HepG2 (cell line): ENCODE results near the gene TOB1. TPM values are rescaled to one million over a fixed set of nuclear protein-coding genes. Genes with fewer than 3 reads are reported as not detected.

ENCODE experiments used
- BRCA1 ChIP-seq: sonication (generic); formaldehyde crosslinking; IDR thresholded peaks from 2 replicates; pipeline ENCODE4 v1.4.0; 2020; ENCODE audit warnings: missing genetic modification reagents
- BRF2 ChIP-seq: sonication (generic); formaldehyde crosslinking; IDR thresholded peaks from 2 replicates; pipeline ENCODE4 v1.8.1; 2022; ENCODE audit warnings: mild to moderate bottlenecking, missing genetic modification reagents
- CREM ChIP-seq, 2 experiments: sonication (generic) in 1 of 2; formaldehyde crosslinking in 1 of 2; IDR thresholded peaks; 2 replicates each; pipeline versions ENCODE4 v1.4.0 to v1.6.1; 2016 to 2020; ENCODE audit warnings: antibody characterized with exemption in 1 of 2, mild to moderate bottlenecking in 1 of 2, missing genetic modification reagents in 1 of 2
- FOXA1 ChIP-seq, 2 experiments: fragments of 450-650 bp in 1 of 2; sonication (generic) in 1 of 2; formaldehyde crosslinking in 1 of 2; IDR thresholded peaks; 2 replicates each; pipeline versions ENCODE4 v1.4.0 to v1.6.1; 2016 to 2020; ENCODE audit warnings: missing genetic modification reagents in 1 of 2
- HOXA5 ChIP-seq: sonication (generic); formaldehyde crosslinking; IDR thresholded peaks from 2 replicates; pipeline ENCODE4 v1.4.0; 2020; ENCODE audit warnings: missing genetic modification reagents
- MXD1 ChIP-seq: sonication (generic); formaldehyde crosslinking; IDR thresholded peaks from 2 replicates; pipeline ENCODE4 v1.4.0; 2020; ENCODE audit warnings: mild to moderate bottlenecking, missing genetic modification reagents
- PCBP1 ChIP-seq: fragments of 200-400 bp; formaldehyde crosslinking; IDR thresholded peaks from 2 replicates; pipeline ENCODE4 v1.6.1; 2017; ENCODE audit warnings: mild to moderate bottlenecking, low read depth, low read length, borderline replicate concordance
- SKI ChIP-seq: fragments of 450-650 bp; IDR thresholded peaks from one replicate; pipeline ENCODE4 v1.6.1; 2018; ENCODE audit warnings: mild to moderate bottlenecking; ENCODE audit not compliant: partially characterized antibody
- SNAI1 ChIP-seq: sonication (generic); formaldehyde crosslinking; IDR thresholded peaks from 2 replicates; pipeline ENCODE4 v1.5.0; 2020; ENCODE audit warnings: mild to moderate bottlenecking, missing genetic modification reagents, borderline replicate concordance
- TP53 ChIP-seq: sonication (generic); formaldehyde crosslinking; conservative IDR thresholded peaks from 2 replicates; pipeline ENCODE4 v1.4.0; 2020; ENCODE audit warnings: missing genetic modification reagents
- ZBED4 ChIP-seq: sonication (generic); formaldehyde crosslinking; IDR thresholded peaks from 2 replicates; pipeline ENCODE4 v1.4.0; 2020; ENCODE audit warnings: missing genetic modification reagents, borderline replicate concordance
- ZBTB2 ChIP-seq: sonication (generic); formaldehyde crosslinking; IDR thresholded peaks from 2 replicates; pipeline ENCODE4 v1.8.0; 2022; ENCODE audit warnings: low read depth, missing genetic modification reagents
- ZBTB38 ChIP-seq: sonication (generic); formaldehyde crosslinking; IDR thresholded peaks from 2 replicates; pipeline ENCODE4 v1.5.1; 2020; ENCODE audit warnings: mild to moderate bottlenecking, missing genetic modification reagents
- ZFYVE20 ChIP-seq: sonication (generic); formaldehyde crosslinking; IDR thresholded peaks from 2 replicates; pipeline ENCODE4 v1.8.0; 2023; ENCODE audit warnings: low read depth, mild to moderate bottlenecking, moderate library complexity, missing genetic modification reagents, borderline replicate concordance
- ZIK1 ChIP-seq: sonication (generic); formaldehyde crosslinking; IDR thresholded peaks from 2 replicates; pipeline ENCODE4 v1.5.0; 2020; ENCODE audit warnings: mild to moderate bottlenecking, low read depth, missing genetic modification reagents, borderline replicate concordance
- ZNF510 ChIP-seq: sonication (generic); formaldehyde crosslinking; IDR thresholded peaks from 2 replicates; pipeline ENCODE4 v1.4.0; 2020; ENCODE audit warnings: low read depth, mild to moderate bottlenecking, missing genetic modification reagents
- ZNF512 ChIP-seq: sonication (generic); formaldehyde crosslinking; IDR thresholded peaks from 2 replicates; pipeline ENCODE4 v1.4.0; 2020; ENCODE audit warnings: mild to moderate bottlenecking, missing genetic modification reagents
- ZNF549 ChIP-seq: sonication (generic); formaldehyde crosslinking; IDR thresholded peaks from 2 replicates; pipeline ENCODE4 v1.5.0; 2020; ENCODE audit warnings: missing genetic modification reagents
- ZNF577 ChIP-seq: sonication (generic); formaldehyde crosslinking; IDR thresholded peaks from 2 replicates; pipeline ENCODE4 v1.4.0; 2020; ENCODE audit warnings: mild to moderate bottlenecking, low read depth, missing genetic modification reagents, borderline replicate concordance
- ZNF747 ChIP-seq: sonication (generic); formaldehyde crosslinking; IDR thresholded peaks from 2 replicates; pipeline ENCODE4 v1.8.1; 2023; ENCODE audit warnings: missing genetic modification reagents, mild to moderate bottlenecking, borderline replicate concordance
- ZNF777 ChIP-seq: sonication (generic); formaldehyde crosslinking; IDR thresholded peaks from 2 replicates; pipeline ENCODE4 v1.4.0; 2020; ENCODE audit warnings: missing genetic modification reagents
- polyA plus RNA-seq, 8 experiments: library from polyadenylated mRNA; depleted of rRNA in 3 of 8; stranded (reverse) in 7 of 8; unstranded in 1 of 8; fragments of >200 nt; fragmentation: Illumina TruSeq in 4 of 8; extraction: Trizol in 4 of 8; gene quantifications; 2 replicates each; pipeline versions ENCODE4 v1.2.1 to v1.2.3, GENCODE V29; 2011 to 2016; ENCODE audit warnings: low read depth in 4 of 8, missing spikeins in 1 of 8, mixed read lengths in 1 of 8; ENCODE audit not compliant: insufficient read depth in 1 of 8
- total RNA-seq, 5 experiments: library from RNA; depleted of rRNA; stranded (reverse); fragments of >200 nt; fragmentation: Illumina TruSeq; extraction: Trizol; gene quantifications; 2 replicates each; pipeline ENCODE4 v1.2.3, GENCODE V29; 2016; ENCODE audit warnings: low read depth in 1 of 5

Gene TOB1
- total and polyA plus RNA-seq, 2 of the 13 experiments (the other 11 are each of a cell fraction or from before 2014, with no cell fraction given): 21.9 to 57.7 TPM

GRCh38 chr17:50855708-50856330 is 10.3 kb downstream of the TOB1 start (continued):
- TF ChIP-seq CREM (IDR thresholded peaks at IDR 0.05) (peak; percentile 67), CREM (CRISPR knock-in tag; IDR thresholded peaks at IDR 0.05) (no peak), PCBP1 (no peak), ZNF510 (no peak), ZBED4 (CRISPR knock-in tag) (no peak), ZBTB2 (CRISPR knock-in tag) (no peak), ZNF512 (CRISPR knock-in tag) (no peak), SKI (no peak), FOXA1 (IDR thresholded peaks at IDR 0.05) (no peak), FOXA1 (CRISPR knock-in tag; IDR thresholded peaks at IDR 0.05) (peak; percentile 50; the same call in 1 of the 2 replicates), BRCA1 (CRISPR knock-in tag) (no peak), ZNF549 (CRISPR knock-in tag) (no peak), ZNF777 (CRISPR knock-in tag) (no peak), BRF2 (CRISPR knock-in tag) (no peak), HOXA5 (no peak), TP53 (CRISPR knock-in tag) (no peak), ZIK1 (no peak), SNAI1 (peak; percentile 31; the same call in 1 of the 2 replicates), MXD1 (no peak), ZNF747 (CRISPR knock-in tag) (no peak; the same call in 1 of the 2 replicates), ZBTB38 (CRISPR knock-in tag) (no peak), ZFYVE20 (CRISPR knock-in tag) (no peak), ZNF577 (no peak)
